CD4-positive, CD25-positive, alpha-beta regulatory T cell (primary cell): ENCODE data around the gene XYLT2. TPM values are rescaled to one million over a fixed set of nuclear protein-coding genes. Genes with fewer than 3 reads are reported as not detected.
A peak's percentile ranks its signal among the peaks of the same experiment; 100 is the strongest.

ENCODE experiments used
- ATAC-seq, 2 donors: fragments of 150-1000 bp; cut with Tn5 transposase; one replicate each; pipeline ENCODE4 v1.10.0; 2021; ENCODE audit warnings: low read depth in 2 of 2, moderate number of reproducible peaks in 2 of 2, moderate library complexity in 1 of 2
- DNase-seq, 3 donors: peaks; one replicate each; pipeline versions ENCODE4 v3.0.0 to v3.0.0-alpha.2; 2012 to 2022; ENCODE audit warnings: mixed read lengths in 1 of 3
- H3K27ac ChIP-seq: one replicate; pipeline ENCODE4 v1.7.0; 2013; ENCODE audit warnings: mild to moderate bottlenecking, low read length; ENCODE audit not compliant: insufficient read depth, poor library complexity, severe bottlenecking
- H3K27me3 ChIP-seq: one replicate; pipeline ENCODE4 v1.7.0; 2013; ENCODE audit warnings: low read length; ENCODE audit not compliant: control insufficient read depth, insufficient read depth
- H3K36me3 ChIP-seq: one replicate; pipeline ENCODE4 v1.7.0; 2013; ENCODE audit warnings: mild to moderate bottlenecking, low read length, moderate library complexity; ENCODE audit not compliant: control insufficient read depth, insufficient read depth
- H3K4me1 ChIP-seq: 2 replicates; pipeline ENCODE4 v1.7.0; 2013; ENCODE audit warnings: mild to moderate bottlenecking, low read length; ENCODE audit not compliant: insufficient read depth, control insufficient read depth, poor library complexity, severe bottlenecking
- H3K4me3 ChIP-seq: one replicate; pipeline ENCODE4 v1.7.0; 2013; ENCODE audit warnings: low read depth, mild to moderate bottlenecking, low read length, moderate library complexity
- H3K9me3 ChIP-seq, 2 experiments: 1 replicate in 1 of 2; 2 replicates in 1 of 2; pipeline ENCODE4 v1.7.0; 2013; ENCODE audit warnings: low read length in 2 of 2, mild to moderate bottlenecking in 1 of 2, moderate library complexity in 1 of 2; ENCODE audit not compliant: control insufficient read depth in 2 of 2
- H3K27ac Mint-ChIP-seq, 3 donors: one replicate each; pipeline ENCODE4 v1.8.0; 2020 to 2022; ENCODE audit warnings: mild to moderate bottlenecking in 3 of 3, mixed read lengths in 3 of 3, moderate library complexity in 2 of 3
- H3K27me3 Mint-ChIP-seq: one replicate; pipeline ENCODE4 v1.8.0; 2022; ENCODE audit warnings: mild to moderate bottlenecking, mixed read lengths
- H3K36me3 Mint-ChIP-seq: one replicate; pipeline ENCODE4 v1.8.0; 2020; ENCODE audit warnings: mixed read lengths
- H3K4me1 Mint-ChIP-seq, 4 donors: one replicate each; pipeline ENCODE4 v1.8.0; 2020 to 2022; ENCODE audit warnings: mixed read lengths in 4 of 4, mild to moderate bottlenecking in 1 of 4
- H3K4me3 Mint-ChIP-seq, 4 donors: one replicate each; pipeline ENCODE4 v1.8.0; 2020 to 2022; ENCODE audit warnings: mild to moderate bottlenecking in 4 of 4, mixed read lengths in 4 of 4, moderate library complexity in 3 of 4
- H3K9me3 Mint-ChIP-seq, 7 donors: one replicate each; pipeline ENCODE4 v1.8.0; 2020 to 2022; ENCODE audit warnings: mixed read lengths in 7 of 7, mild to moderate bottlenecking in 3 of 7, moderate library complexity in 2 of 7
- polyA plus RNA-seq, 4 donors: library from polyadenylated mRNA; unstranded; fragments of 300-500 nt; fragmentation: Illumina TruSeq; gene quantifications; one replicate each; pipeline ENCODE4 v1.2.3, GENCODE V29; 2021
- total RNA-seq: library from RNA; stranded (reverse); gene quantifications from one replicate; pipeline ENCODE4 v1.2.3, GENCODE V29; 2022

The XYLT2 gene
- total and polyA plus RNA-seq, 5 donors from 2014 or later = 6.2 to 15.9 (median 12.9) TPM

DNA sequence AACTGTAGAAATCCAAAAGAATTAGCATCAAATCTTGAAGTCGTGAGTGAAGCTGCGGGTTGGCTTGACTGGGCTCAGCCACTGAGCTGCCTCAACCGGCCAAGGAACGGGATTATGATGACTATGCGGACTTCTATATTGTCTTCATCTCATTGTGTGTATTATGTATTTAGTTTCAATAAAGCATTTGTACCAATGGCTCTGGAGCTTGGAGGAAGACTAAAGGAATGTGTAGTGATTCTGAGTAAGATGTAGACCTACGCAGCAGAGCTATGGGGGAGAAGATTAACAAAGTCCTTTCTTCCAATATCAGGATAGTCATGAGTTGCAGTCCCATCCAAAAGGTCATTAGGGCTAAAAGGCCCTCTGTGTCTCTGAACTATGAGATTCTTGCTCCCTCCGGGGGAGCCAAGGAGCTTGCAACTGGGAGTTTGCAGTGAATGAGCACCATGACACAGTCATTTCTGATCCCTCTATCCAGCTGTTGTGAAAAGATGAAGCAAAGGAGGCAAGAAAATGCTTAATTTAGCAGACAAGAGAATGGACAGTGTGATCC lies 35.4 kb downstream of the XYLT2 start:
- H3K36me3 Mint-ChIP-seq = peaks cover 31% of the 10 kb centered on the region
- Histone ChIP-seq H3K36me3 (peaks cover 56% of the 10 kb centered on the region), H3K27ac (no peak overlapping the region), H3K9me3 (no peaks in the 10 kb centered on the region), H3K4me1 (no peaks in the 10 kb centered on the region), H3K27me3 (no peaks in the 10 kb centered on the region), H3K4me3 (no peak overlapping the region)
- H3K4me3 Mint-ChIP-seq = no peak overlapping the region
- no peaks in the 10 kb centered on the region for H3K9me3 Mint-ChIP-seq
- no peak for DNase-seq
- no peaks in the 10 kb centered on the region for H3K27me3 Mint-ChIP-seq
- no peak overlapping the region for H3K27ac Mint-ChIP-seq
- ATAC-seq = no peak
- H3K4me1 Mint-ChIP-seq = peaks cover 0 to 5% (median 0%) of the 10 kb centered on the region in 4 donors

DNA sequence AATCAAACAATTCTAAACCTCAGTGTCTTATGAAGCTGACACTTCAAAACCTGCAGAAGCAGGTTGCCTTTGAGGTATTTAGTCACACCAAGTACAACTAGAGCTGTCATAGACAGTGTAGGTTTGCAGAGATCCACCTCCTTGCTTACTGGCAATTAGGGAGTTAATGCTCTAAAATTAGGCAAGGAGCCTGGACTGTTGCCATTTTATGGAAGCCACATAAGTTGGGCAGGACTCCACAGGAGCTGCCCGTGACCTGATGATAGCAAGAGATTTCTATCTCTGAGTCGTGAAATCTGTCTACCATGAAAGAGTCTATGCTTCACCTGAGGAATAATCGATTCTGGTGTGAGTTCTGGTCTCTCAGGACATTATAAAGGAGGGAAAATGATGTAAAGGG lies 36.0 kb downstream of the XYLT2 start:
- Histone ChIP-seq H3K36me3 (peaks cover 62% of the 10 kb centered on the region), H3K4me3 (no peak overlapping the region), H3K27ac (no peak overlapping the region), H3K27me3 (no peaks in the 10 kb centered on the region), H3K4me1 (no peaks in the 10 kb centered on the region), H3K9me3 (no peaks in the 10 kb centered on the region)
- Mint-ChIP-seq H3K4me1 (peaks cover 0 to 5% (median 0%) of the 10 kb centered on the region in 4 donors), H3K27me3 (no peaks in the 10 kb centered on the region), H3K27ac (no peak overlapping the region), H3K36me3 (peaks cover 37% of the 10 kb centered on the region), H3K4me3 (no peak overlapping the region), H3K9me3 (no peaks in the 10 kb centered on the region)
- ATAC-seq = no peak
- no peak for DNase-seq

DNA sequence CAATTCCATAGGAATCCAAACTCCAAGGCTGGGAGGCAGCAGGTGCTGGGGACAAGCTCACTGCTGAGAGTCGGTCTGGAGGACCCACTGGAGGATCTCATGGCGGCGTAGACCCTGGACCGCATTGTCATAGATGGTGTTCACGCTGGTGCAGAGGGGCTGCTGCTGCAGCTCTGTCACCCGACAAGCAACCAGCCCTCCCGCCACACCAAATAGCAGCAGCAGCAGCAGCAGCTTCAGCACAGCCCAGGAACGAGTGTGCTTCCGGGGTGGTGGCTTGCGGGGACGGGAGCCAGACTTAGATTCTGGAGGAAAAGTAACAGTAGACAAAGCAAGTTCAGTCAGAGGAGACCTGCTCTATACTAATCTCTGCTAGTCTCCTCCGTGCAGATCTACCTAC lies 37.0 kb downstream of the XYLT2 start:
- no peaks in the 10 kb centered on the region for H3K27me3 ChIP-seq
- H3K4me3 ChIP-seq = no peak overlapping the region
- H3K36me3 ChIP-seq = peaks cover 72% of the 10 kb centered on the region
- ATAC-seq (no peak), DNase-seq (no peak)
- Mint-ChIP-seq H3K4me3 (no peak overlapping the region), H3K36me3 (peaks cover 47% of the 10 kb centered on the region), H3K9me3 (no peaks in the 10 kb centered on the region), H3K27me3 (no peaks in the 10 kb centered on the region), H3K4me1 (peaks cover 0 to 5% (median under 1%) of the 10 kb centered on the region in 4 donors), H3K27ac (no peak overlapping the region)
- no peaks in the 10 kb centered on the region for H3K4me1 ChIP-seq
- no peaks in the 10 kb centered on the region for H3K9me3 ChIP-seq
- H3K27ac ChIP-seq = no peak overlapping the region

DNA sequence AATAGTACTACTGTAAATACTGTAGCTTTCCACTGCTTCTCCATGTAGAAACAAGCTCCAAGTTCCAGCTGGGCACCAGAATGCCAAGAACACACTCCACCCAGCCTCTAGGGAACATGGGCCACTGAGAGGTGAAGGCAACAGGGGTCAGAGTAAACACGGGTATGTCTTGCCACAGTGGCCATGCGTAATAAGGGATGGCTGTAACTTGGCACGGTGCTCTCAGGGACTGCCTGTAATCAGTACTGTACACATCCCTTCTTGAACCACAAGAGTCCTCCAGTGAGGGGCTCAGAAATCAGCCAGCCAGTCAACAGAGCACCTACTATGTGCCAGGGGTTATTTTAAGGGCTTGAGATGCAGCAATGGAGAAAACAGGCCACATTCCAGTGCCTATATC lies 40.6 kb downstream of the XYLT2 start:
- Histone ChIP-seq H3K4me1 (no peaks in the 10 kb centered on the region), H3K36me3 (peaks cover 94% of the 10 kb centered on the region), H3K4me3 (no peak overlapping the region), H3K27ac (no peak overlapping the region), H3K27me3 (no peaks in the 10 kb centered on the region), H3K9me3 (no peaks in the 10 kb centered on the region)
- peaks cover 52% of the 10 kb centered on the region for H3K36me3 Mint-ChIP-seq
- H3K9me3 Mint-ChIP-seq = no peaks in the 10 kb centered on the region
- peaks cover 0 to 9% (median 4%) of the 10 kb centered on the region in 4 donors for H3K4me1 Mint-ChIP-seq
- H3K27ac Mint-ChIP-seq = no peak overlapping the region
- no peak for ATAC-seq
- H3K4me3 Mint-ChIP-seq = no peak overlapping the region
- no peaks in the 10 kb centered on the region for H3K27me3 Mint-ChIP-seq
- no peak for DNase-seq

DNA sequence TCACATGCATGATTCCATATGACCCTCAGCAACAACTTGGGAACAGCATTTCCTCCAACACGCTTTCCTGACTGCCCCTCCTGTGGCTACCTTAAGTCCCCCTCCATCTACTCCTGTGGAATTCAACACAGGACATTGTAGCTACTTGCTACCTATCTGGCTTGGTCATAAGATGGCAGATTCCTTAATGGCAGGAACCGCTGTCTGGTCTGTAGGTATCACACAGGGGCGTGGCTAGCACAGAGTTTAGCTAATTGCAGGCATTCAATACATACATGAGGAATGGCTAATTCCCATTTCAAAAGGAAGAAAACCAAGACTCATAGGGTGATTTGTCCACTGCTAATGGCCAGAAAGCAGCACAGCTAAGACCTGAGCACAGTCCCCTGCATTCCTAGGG lies 42.8 kb downstream of the XYLT2 start:
- H3K36me3 ChIP-seq = peaks cover 95% of the 10 kb centered on the region
- H3K4me1 Mint-ChIP-seq = peaks cover under 1 to 13% (median 6%) of the 10 kb centered on the region in 4 donors
- H3K4me3 Mint-ChIP-seq = no peak overlapping the region
- H3K36me3 Mint-ChIP-seq = peaks cover 52% of the 10 kb centered on the region
- DNase-seq = no peak
- H3K4me3 ChIP-seq = no peak overlapping the region
- no peaks in the 10 kb centered on the region for H3K27me3 Mint-ChIP-seq
- H3K4me1 ChIP-seq = no peaks in the 10 kb centered on the region
- no peaks in the 10 kb centered on the region for H3K9me3 Mint-ChIP-seq
- H3K27me3 ChIP-seq = no peaks in the 10 kb centered on the region
- ATAC-seq = no peak
- H3K9me3 ChIP-seq = no peaks in the 10 kb centered on the region
- no peak overlapping the region for H3K27ac ChIP-seq
- H3K27ac Mint-ChIP-seq = peak overlapping the region in 1 of 3 donors; percentile 4

DNA sequence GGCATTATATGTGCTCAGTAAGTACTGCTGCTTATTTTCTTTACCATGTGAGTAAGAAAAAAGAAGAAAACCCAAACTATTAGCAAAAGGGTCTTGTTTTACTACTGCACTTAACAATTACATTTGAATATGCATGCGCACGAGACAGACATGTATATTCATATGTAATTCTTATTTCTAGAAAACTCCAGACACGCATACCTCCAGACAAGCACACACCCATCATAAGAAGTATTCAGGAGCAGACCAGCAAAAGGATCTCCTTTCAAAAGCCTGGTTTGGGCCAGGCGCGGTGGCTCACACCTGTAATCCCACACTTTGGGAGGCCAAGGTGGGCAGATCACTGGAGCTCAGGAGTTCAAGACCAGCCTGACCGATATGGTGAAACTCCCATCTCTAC lies 43.6 kb downstream of the XYLT2 start:
- H3K27me3 Mint-ChIP-seq = no peaks in the 10 kb centered on the region
- peak overlapping the region in 1 of 4 donors; percentile 27 for H3K4me3 Mint-ChIP-seq
- ATAC-seq (no peak), DNase-seq (no peak)
- Histone ChIP-seq H3K9me3 (no peaks in the 10 kb centered on the region), H3K4me3 (no peak overlapping the region), H3K27me3 (no peaks in the 10 kb centered on the region), H3K36me3 (peaks cover 96% of the 10 kb centered on the region), H3K4me1 (no peaks in the 10 kb centered on the region), H3K27ac (no peak overlapping the region)
- no peaks in the 10 kb centered on the region for H3K9me3 Mint-ChIP-seq
- no peak overlapping the region for H3K27ac Mint-ChIP-seq
- peaks cover 54% of the 10 kb centered on the region for H3K36me3 Mint-ChIP-seq
- peaks cover 4 to 16% (median 10%) of the 10 kb centered on the region in 4 donors for H3K4me1 Mint-ChIP-seq

DNA sequence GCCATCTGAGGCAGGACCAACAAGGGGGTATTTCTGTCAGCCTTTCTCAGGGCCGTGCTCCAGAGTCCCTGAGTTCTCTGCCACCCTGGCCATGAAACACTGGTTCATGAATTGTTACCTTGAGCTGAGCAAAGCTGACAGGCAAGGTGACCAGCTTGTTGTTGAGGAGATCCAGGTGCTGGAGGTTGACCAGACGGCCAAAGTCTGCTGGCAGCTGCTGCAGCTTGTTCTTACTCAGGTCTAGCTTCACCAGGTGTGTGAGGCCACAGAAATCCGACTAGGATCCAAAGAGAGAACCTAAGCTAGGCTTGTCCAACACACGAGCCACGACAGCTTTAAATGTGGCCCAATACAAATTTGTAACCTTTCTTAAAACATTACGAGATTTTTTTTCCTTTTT lies 46.7 kb downstream of the XYLT2 start:
- ATAC-seq (no peak), DNase-seq (no peak)
- no peaks in the 10 kb centered on the region for H3K27me3 ChIP-seq
- Mint-ChIP-seq H3K27me3 (no peaks in the 10 kb centered on the region), H3K9me3 (no peaks in the 10 kb centered on the region), H3K4me3 (peak overlapping the region in 1 of 4 donors; percentile 45), H3K4me1 (peaks cover 14 to 40% (median 24%) of the 10 kb centered on the region in 4 donors), H3K27ac (peak overlapping the region in 1 of 3 donors; percentile 47), H3K36me3 (peaks cover 41% of the 10 kb centered on the region)
- no peak overlapping the region for H3K27ac ChIP-seq
- H3K4me3 ChIP-seq = no peak overlapping the region
- H3K9me3 ChIP-seq = no peaks in the 10 kb centered on the region
- H3K36me3 ChIP-seq = peaks cover 70% of the 10 kb centered on the region
- H3K4me1 ChIP-seq = peaks cover 24% of the 10 kb centered on the region

DNA sequence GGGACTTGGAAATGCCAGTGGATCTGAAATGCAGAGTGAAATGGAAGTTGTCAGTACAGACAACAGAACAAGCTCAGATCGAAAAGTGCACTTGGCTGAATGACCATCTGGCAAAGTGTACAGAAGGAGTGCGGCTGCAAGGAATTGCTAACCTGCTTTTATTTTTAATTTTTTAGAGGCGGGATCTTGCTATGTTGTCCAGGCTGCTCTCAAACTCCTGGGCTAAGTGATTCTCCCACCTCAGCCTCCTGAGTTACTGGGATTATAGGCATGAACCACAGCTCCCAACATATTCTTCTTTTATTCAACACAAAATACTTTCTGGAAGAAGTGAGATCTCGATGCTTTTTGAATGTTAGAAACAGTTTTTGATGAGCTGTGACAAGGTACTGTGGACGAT lies 47.8 kb downstream of the XYLT2 start:
- Mint-ChIP-seq H3K4me3 (peak overlapping the region in 2 of 4 donors; percentile 1 to 37), H3K36me3 (peaks cover 32% of the 10 kb centered on the region), H3K27ac (no peak overlapping the region), H3K27me3 (no peaks in the 10 kb centered on the region), H3K4me1 (peaks cover 14 to 42% (median 24%) of the 10 kb centered on the region in 4 donors), H3K9me3 (no peaks in the 10 kb centered on the region)
- no peaks in the 10 kb centered on the region for H3K27me3 ChIP-seq
- H3K36me3 ChIP-seq = peaks cover 60% of the 10 kb centered on the region
- DNase-seq = no peak
- no peak for ATAC-seq
- H3K4me1 ChIP-seq = peaks cover 27% of the 10 kb centered on the region
- H3K4me3 ChIP-seq = no peak overlapping the region
- no peaks in the 10 kb centered on the region for H3K9me3 ChIP-seq
- H3K27ac ChIP-seq = no peak overlapping the region
